BJ (cell line): ENCODE results near the gene PRKG1. TPM values are rescaled to one million over a fixed set of nuclear protein-coding genes. Genes with fewer than 3 reads are reported as not detected.

Source experiments
- CTCF ChIA-PET: fragments of 350-600 bp; formaldehyde crosslinking; extraction: SDS; loops from one replicate; lab custom pipeline; 2021; ENCODE audit warnings: antibody characterized with exemption, inconsistent platforms; lab: Yijun Ruan, JAX
- POLR2A ChIA-PET: fragments of 300-600 bp; sonication (Branson Sonifier 250); formaldehyde crosslinking; extraction: SDS; loops from one replicate; lab custom pipeline; 2021; ENCODE audit warnings: antibody characterized with exemption; lab: Charles Lee
- DNase-seq: peaks from one replicate; pipeline ENCODE4 v3.0.0-alpha.2; 2011; ENCODE audit warnings: low read depth
- H3K27me3 ChIP-seq: 2 replicates; pipeline ENCODE4 v1.6.0; 2011; ENCODE audit warnings: low read length; ENCODE audit not compliant: control insufficient read depth, insufficient read depth
- H3K36me3 ChIP-seq: 2 replicates; pipeline ENCODE4 v1.5.1; 2011; ENCODE audit warnings: low read length; ENCODE audit not compliant: control insufficient read depth, insufficient read depth
- H3K4me3 ChIP-seq: 2 replicates; pipeline ENCODE4 v1.5.1; 2011; ENCODE audit warnings: low read depth, mild to moderate bottlenecking, control low read depth, low read length
- CTCF ChIP-seq: IDR thresholded peaks from 2 replicates; pipeline ENCODE4 v1.5.1; 2011; ENCODE audit warnings: low read depth, mild to moderate bottlenecking, control low read depth, inconsistent platforms, low read length, moderate library complexity; ENCODE audit not compliant: insufficient read depth
- polyA plus RNA-seq: library from polyadenylated mRNA; depleted of rRNA; stranded (reverse); fragments of >200 nt; gene quantifications from 2 replicates; pipeline ENCODE4 v1.2.3, GENCODE V29; 2011

Gene PRKG1
- polyA plus RNA-seq, 1 experiment: 9.7 TPM

GRCh38 chr10:51547941-51548340 is 473.7 kb downstream of the PRKG1 start:
- Histone ChIP-seq H3K36me3 (no peaks in the 10 kb centered on the region), H3K27me3 (no peaks in the 10 kb centered on the region), H3K4me3 (no peak overlapping the region)
- no peak for TF ChIP-seq CTCF
- DNase-seq: no peak
- POLR2A ChIA-PET: no interaction called here
- CTCF ChIA-PET: no interaction called here

- ChIA-PET POLR2A (no interaction called here), CTCF (interaction anchor here (0.7 kb wide), 1 partner anchor 55 kb away, joined by 3 read pairs; no protein-coding TSS in a partner anchor)
- H3K27me3 ChIP-seq: no peaks in the 10 kb centered on the region
- no peak for DNase-seq
- no peak for TF ChIP-seq CTCF
- H3K36me3 ChIP-seq: no peaks in the 10 kb centered on the region
- no peak overlapping the region for H3K4me3 ChIP-seq
Observed at GRCh38 chr10:51552879-51553278, 478.6 kb downstream of the PRKG1 start.

GRCh38 chr10:51564896-51565510 is 490.7 kb downstream of the PRKG1 start:
- Histone ChIP-seq H3K36me3 (no peaks in the 10 kb centered on the region), H3K4me3 (no peak overlapping the region), H3K27me3 (no peaks in the 10 kb centered on the region)
- POLR2A ChIA-PET: no interaction called here
- no peak for TF ChIP-seq CTCF
- no peak for DNase-seq
- CTCF ChIA-PET: interaction anchor here (0.7 to 1.2 kb wide), 2 partner anchors 64 to 164 kb away, joined by 3 read pairs; no protein-coding TSS in a partner anchor

GRCh38 chr10:51567271-51567670 is 493.0 kb downstream of the PRKG1 start:
- no peak for TF ChIP-seq CTCF
- Histone ChIP-seq H3K27me3 (no peaks in the 10 kb centered on the region), H3K4me3 (no peak overlapping the region), H3K36me3 (no peaks in the 10 kb centered on the region)
- POLR2A ChIA-PET: no interaction called here
- no peak for DNase-seq
- CTCF ChIA-PET: no interaction called here

- ChIA-PET POLR2A (no interaction called here), CTCF (interaction anchor here (0.6 kb wide), 1 partner anchor 156 kb away, joined by 3 read pairs; no protein-coding TSS in a partner anchor)
- DNase-seq: no peak
- H3K36me3 ChIP-seq: no peaks in the 10 kb centered on the region
- no peak overlapping the region for H3K4me3 ChIP-seq
- no peaks in the 10 kb centered on the region for H3K27me3 ChIP-seq
- TF ChIP-seq CTCF: no peak
Observed at GRCh38 chr10:51569467-51569866, 495.2 kb downstream of the PRKG1 start.
